Measurements from ENCODE around the gene AP1S1. TPM values are rescaled to one million over a fixed set of nuclear protein-coding genes. Genes with fewer than 3 reads are reported as not detected.
"Not testable (repeated sequence)": the region's sequence is repeated elsewhere in the genome, so short reads cannot be mapped to it uniquely, and the experiment has no call there.

AP1S1 gene
- total and polyA plus RNA-seq, 2 donors (not counting 1 experiment from before 2014, with no cell fraction given) = 10.3 to 16.3 TPM

GRCh38 chr7:101198476-101198875 lies 44.2 kb downstream of the AP1S1 start:
- no peak overlapping the region for H3K4me2 ChIP-seq (replicated peaks; ENCODE audit: low read depth, low read length, poor library complexity, severe bottlenecking)
- no peaks in the 10 kb centered on the region for H4K20me1 ChIP-seq (ENCODE audit: control insufficient read depth, insufficient read depth, low read length, poor library complexity, severe bottlenecking)
- H3K79me2 ChIP-seq (ENCODE audit: control insufficient read depth, insufficient read depth, low read length) = no peaks in the 10 kb centered on the region
- no peak for ATAC-seq (ENCODE audit: low read depth)
- peaks cover 14 to 23% of the 10 kb centered on the region in 2 donors for H3K4me1 ChIP-seq (ENCODE audit: control insufficient read depth in 2 of 2, insufficient read depth in 2 of 2, low read length in 2 of 2)
- no peaks in the 10 kb centered on the region for H3K36me3 ChIP-seq (replicated peaks in 1 of 2; ENCODE audit: control extremely low read depth in 1 of 2, control insufficient read depth in 1 of 2, extremely low read depth in 1 of 2, insufficient read depth in 2 of 2, low read length in 1 of 2)
- Mint-ChIP-seq H3K4me3 (no peak overlapping the region), H3K27ac (no peak overlapping the region), H3K9me3 (ENCODE audit: insufficient read depth) (no peaks in the 10 kb centered on the region), H3K4me1 (peaks cover 15% of the 10 kb centered on the region), H3K27me3 (peaks cover 20% of the 10 kb centered on the region)
- H3K4me3 ChIP-seq (ENCODE audit: control extremely low read depth in 1 of 5, extremely low read depth in 1 of 5, insufficient read depth in 1 of 5, low read depth in 2 of 5, low read length in 4 of 5) = no peak overlapping the region
- intact Hi-C loops (cut with micrococcal nuclease) = no loop called here
- DNase-seq = no peak
- no peak overlapping the region for H3K9ac ChIP-seq (ENCODE audit: low read length)
- H3K27ac ChIP-seq (ENCODE audit: low read length in 2 of 2) = no peak overlapping the region
- WGBS (ENCODE audit: insufficient coverage) = 75% methylated on average over 14 of the region's 14 CpGs
- H3K9me3 ChIP-seq (ENCODE audit: control extremely low read depth in 1 of 3, control insufficient read depth in 2 of 3, insufficient read depth in 1 of 3, low read length in 2 of 3) = peaks cover 0 to 19% (median 0%) of the 10 kb centered on the region in 3 donors
- ChIA-PET CTCF (interaction anchor here (0.8 to 1.0 kb wide), 2 partner anchors 51 to 58 kb away, joined by 3 read pairs; no protein-coding TSS in a partner anchor), POLR2A (no interaction called here)
- TF ChIP-seq EZH2 (IDR thresholded peaks at IDR 0.05; ENCODE audit: borderline replicate concordance, insufficient read depth, low read depth, low read length, poor library complexity, severe bottlenecking) = no peak
- TF ChIP-seq CTCF (IDR thresholded peaks at IDR 0.05) = no peak
- no peak overlapping the region for H2AFZ ChIP-seq (ENCODE audit: insufficient read depth, low read depth, low read length, poor library complexity, severe bottlenecking)
- H3K27me3 ChIP-seq (replicated peaks in 1 of 4; ENCODE audit: control extremely low read depth in 1 of 4, control insufficient read depth in 3 of 4, insufficient read depth in 4 of 4, low read length in 3 of 4) = peaks cover 0 to 42% (median 18%) of the 10 kb centered on the region in 4 experiments

- H3K4me1 ChIP-seq (ENCODE audit: control insufficient read depth in 2 of 2, insufficient read depth in 2 of 2, low read length in 2 of 2) = peaks cover 18 to 27% of the 10 kb centered on the region in 2 donors
- H4K20me1 ChIP-seq (ENCODE audit: control insufficient read depth, insufficient read depth, low read length, poor library complexity, severe bottlenecking); H3K79me2 ChIP-seq (ENCODE audit: control insufficient read depth, insufficient read depth, low read length); H3K9me3 Mint-ChIP-seq (ENCODE audit: insufficient read depth); H3K4me3 Mint-ChIP-seq; H2AFZ ChIP-seq (ENCODE audit: insufficient read depth, low read depth, low read length, poor library complexity, severe bottlenecking); DNase-seq; H3K4me2 ChIP-seq (replicated peaks; ENCODE audit: low read depth, low read length, poor library complexity, severe bottlenecking); H3K27ac Mint-ChIP-seq; H3K36me3 ChIP-seq (replicated peaks in 1 of 2; ENCODE audit: control extremely low read depth in 1 of 2, control insufficient read depth in 1 of 2, extremely low read depth in 1 of 2, insufficient read depth in 2 of 2, low read length in 1 of 2); H3K4me3 ChIP-seq (ENCODE audit: control extremely low read depth in 1 of 5, extremely low read depth in 1 of 5, insufficient read depth in 1 of 5, low read depth in 2 of 5, low read length in 4 of 5); H3K27ac ChIP-seq (ENCODE audit: low read length in 2 of 2); ATAC-seq (ENCODE audit: low read depth); H3K9ac ChIP-seq (ENCODE audit: low read length); POLR2A ChIA-PET; intact Hi-C loops (cut with micrococcal nuclease): not testable (repeated sequence)
- H3K27me3 Mint-ChIP-seq = peaks cover 24% of the 10 kb centered on the region
- peaks cover 0 to 19% (median 0%) of the 10 kb centered on the region in 3 donors for H3K9me3 ChIP-seq (ENCODE audit: control extremely low read depth in 1 of 3, control insufficient read depth in 2 of 3, insufficient read depth in 1 of 3, low read length in 2 of 3)
- peaks cover 0 to 42% (median 18%) of the 10 kb centered on the region in 4 experiments for H3K27me3 ChIP-seq (replicated peaks in 1 of 4; ENCODE audit: control extremely low read depth in 1 of 4, control insufficient read depth in 3 of 4, insufficient read depth in 4 of 4, low read length in 3 of 4)
- WGBS (ENCODE audit: insufficient coverage) = 96% methylated on average over 8 of the region's 10 CpGs
- H3K4me1 Mint-ChIP-seq = peaks cover 23% of the 10 kb centered on the region
- CTCF ChIA-PET = interaction anchor here (0.6 to 1.5 kb wide), 2 partner anchors 11 to 17 kb away, joined by 3 read pairs; no protein-coding TSS in a partner anchor
Measured at GRCh38 chr7:101199522-101199921, 45.2 kb downstream of the AP1S1 start.
